Skin of body (tissue), 2 donors: Measurements from ENCODE around the gene PRUNE2. TPM values are rescaled to one million over a fixed set of nuclear protein-coding genes. Genes with fewer than 3 reads are reported as not detected.

ENCODE experiments used
- DNase-seq: peaks from one replicate; lab custom pipeline; 2025; lab: John Stamatoyannopoulos, UW
- total RNA-seq: library from RNA; depleted of rRNA; stranded (reverse); fragments of >200 nt; gene quantifications from one replicate; pipeline ENCODE4 v1.2.3, GENCODE V29; 2014

PRUNE2 gene
- total RNA-seq, 1 donor from 2014 or later = 13.6 TPM

DNA sequence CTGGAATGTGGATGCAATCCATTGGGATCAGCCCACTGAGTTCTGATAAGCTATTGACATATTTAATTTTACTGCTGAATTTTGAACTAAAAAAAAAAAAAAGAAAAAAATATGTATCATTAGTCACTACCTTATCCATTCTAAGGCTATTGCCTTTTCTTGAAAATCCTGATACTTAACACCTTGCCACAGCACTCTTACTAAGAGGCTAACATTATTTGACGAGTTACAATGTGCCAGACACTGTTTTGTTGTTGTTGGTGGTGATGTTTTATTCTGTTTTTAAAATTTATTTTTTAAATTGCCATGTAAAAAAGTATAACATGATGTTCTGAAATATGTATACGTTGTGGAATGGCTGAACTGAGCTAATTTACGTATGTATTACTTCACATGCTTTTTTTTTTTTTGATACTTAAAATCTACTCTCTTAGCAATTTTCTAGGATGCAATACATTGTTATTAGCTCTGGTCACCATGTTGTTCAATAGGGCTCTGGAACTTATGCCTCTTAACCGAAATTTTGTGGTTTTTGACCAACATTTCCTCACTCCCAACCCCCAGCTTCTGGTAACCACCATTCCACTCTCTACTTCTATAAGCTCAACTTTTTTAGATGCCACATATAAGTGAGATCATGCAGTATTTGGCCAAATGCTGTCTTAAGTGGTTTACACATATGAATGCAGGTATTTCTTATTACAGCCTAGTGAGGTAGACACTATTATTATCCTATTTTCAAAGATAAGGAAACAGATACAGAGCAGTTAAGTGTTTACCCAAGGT, 276.5 kb downstream of the PRUNE2 start:
- DNase-seq = no peak

DNA sequence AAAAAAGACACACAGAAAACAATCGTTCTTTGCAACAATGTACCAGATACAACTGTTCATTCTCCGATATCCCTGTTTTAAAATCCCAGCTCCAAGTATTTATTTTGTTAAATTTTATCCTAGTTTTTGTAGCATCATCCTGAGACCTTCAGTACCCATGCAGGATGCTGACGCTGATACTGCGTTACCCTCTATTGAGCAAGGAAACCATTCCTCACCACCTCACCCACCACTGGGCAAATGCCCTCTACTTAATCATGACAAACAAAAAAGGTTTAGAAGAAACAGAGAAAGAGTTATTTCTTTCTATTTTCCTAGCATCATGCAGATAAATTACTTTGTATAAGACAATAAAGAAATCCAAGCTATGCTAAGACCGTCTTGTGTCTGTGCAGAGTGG, 277.8 kb downstream of the PRUNE2 start:
- no peak for DNase-seq

DNA sequence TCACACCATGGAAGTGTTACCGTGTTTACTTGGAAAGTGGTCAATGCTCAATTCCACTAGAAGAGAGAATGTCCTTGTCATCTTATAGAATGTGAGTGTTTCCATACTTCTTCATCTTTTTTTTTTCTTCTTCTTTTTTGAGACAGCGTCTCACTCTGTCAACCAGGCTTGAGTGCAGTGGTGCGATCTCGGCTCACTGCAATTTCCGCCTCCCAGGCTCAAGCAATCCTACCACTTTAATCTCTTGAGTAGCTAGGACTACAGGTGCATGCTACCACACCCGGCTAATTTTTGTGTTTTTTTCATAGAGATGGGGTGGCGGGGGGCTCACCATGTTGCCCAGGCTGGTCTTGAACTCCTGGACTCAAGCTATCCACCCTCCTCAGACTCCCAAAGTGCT, 278.9 kb downstream of the PRUNE2 start:
- DNase-seq = no peak

DNA sequence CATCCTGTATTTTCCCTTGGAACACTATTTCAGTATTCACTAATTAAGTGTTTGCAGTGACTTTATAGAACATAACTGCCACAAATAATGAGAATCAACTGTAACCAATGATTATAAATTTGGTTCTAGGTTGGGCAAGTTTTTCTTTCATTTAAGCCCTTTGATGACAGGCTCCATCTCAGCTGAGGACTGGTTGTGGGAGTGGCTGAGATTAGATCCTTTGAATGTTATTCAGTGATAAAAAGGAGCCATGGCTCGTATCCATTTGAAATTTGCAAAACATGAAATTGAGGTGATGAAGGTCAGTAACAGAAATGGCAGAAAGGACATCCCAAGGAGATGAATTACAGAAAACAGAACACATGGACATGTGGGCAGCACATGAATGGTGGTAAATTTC, 279.8 kb downstream of the PRUNE2 start:
- peak; percentile 59 for DNase-seq

DNA sequence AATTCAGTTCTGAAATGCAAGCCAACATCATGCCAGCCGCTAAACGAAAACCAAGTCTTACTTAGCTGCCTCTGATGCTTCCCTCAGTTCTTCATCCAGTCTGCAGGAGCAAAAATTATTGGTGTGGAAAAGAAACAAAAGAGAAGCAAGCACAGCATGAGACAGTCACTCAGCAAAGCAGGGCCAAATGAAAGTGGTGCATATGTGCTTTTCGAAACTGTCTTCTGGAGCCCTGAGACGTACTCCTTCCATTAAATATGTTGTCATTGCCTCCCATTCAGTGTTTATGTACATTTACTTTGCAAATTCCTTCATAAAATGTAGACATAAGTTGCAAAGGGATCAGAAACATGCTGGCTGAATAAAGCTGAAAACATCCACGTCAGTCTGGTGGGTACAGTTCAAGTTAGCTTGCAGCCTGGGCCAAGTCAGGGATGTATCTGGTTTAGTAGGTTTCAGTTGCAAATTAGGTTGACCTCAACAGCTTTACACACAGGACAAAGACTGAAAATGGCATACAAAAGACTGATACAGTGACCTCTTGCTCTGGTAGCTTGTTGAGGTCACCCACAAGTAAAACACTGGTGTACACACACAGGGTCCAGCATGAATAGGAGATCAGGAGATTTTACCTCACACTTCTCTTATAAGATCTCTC, 281.4 kb downstream of the PRUNE2 start:
- peak; percentile 33 for DNase-seq

DNA sequence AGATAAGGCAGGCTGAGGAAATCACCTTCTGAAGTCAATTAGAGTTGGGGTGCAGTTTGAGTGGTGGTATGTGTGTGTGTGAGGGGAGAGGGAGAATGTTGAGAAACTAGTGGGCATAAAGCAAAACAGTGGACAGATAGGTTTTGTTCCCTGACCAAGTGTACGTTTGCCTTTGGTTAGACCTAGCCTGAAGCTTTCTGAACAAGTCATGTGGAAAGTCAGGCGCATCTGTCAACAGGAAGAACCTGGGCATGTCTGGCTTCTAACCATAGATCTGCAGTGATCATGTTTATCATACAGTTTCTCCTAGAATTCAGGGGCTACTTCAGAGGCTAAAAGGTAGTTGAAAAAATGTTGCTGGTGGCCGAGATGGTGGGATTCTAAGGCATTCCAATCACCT, 284.9 kb downstream of the PRUNE2 start:
- DNase-seq = no peak

DNA sequence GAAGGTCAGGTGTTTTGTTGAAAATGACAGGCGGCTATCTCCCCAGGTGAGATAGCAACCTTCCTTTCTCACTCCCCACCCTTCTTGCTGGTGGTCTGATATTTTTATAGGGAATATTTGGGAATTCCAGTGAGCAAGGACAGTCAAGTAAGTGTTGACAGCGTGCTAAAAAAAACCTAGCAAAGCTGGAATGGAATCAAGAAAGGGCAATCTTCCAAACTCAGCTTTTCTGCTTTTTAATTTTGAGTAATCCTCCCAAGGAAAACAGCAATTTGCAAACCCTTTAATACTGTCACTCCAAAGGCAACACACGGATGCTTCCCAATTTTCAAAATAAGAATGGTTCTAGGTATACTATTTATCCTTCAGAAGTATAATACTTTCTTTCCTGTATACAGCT, 285.3 kb downstream of the PRUNE2 start:
- peak; percentile 11 for DNase-seq

DNA sequence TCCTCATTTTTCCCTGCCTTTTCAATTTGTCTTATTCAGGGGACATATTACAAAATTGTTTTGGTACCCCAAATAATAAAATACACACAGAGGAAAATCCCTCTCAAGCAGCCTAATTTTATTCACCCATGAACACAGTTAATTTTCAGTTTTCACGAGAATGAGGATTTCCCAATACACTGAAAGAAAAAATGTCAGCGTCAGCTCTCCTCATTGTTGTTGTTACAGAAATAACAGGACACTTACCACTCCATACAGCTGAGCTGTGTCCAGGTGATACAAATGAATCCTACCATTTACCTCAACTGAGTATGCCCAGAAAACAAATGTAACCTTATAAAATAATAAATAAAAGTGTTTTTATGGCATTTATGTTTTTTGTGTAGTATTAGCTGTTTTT, 286.3 kb downstream of the PRUNE2 start:
- DNase-seq = peak; percentile 11

DNA sequence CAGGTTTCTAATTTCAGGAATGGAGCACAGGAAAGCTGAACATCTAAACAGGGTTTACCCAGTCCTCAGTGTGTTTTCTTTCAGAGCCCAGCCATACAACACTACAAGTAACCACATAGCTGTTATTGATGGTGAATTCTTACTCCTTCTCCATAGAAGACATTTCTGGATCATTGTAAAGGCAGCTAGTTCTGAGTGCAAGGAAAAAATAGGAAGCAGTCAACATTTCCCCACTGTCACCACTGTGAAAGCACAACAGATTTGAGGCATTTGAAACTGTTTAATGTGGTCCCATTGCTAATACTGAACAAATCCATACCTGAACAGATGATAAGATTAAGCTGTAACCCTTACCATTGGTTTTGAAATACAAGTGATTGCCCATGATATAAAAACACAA, 286.7 kb downstream of the PRUNE2 start:
- no peak for DNase-seq

DNA sequence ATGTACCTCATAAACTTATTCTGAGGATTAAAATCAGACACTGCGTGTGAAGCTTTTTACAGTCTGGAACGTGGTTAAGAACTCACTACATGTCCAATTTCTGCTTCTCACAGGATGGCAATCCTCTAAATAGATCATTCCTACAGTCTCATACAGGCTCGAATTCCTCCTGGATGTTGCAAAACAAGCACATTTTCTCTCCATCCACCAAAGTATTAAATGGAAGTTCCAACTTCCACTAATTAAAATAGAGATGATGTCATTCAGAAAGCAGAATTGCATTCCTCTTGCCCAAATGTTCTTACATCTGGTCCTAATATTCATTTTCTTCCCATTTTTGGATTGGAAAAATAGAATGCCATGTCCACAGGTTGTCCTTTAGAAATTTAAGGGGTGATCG, 287.2 kb downstream of the PRUNE2 start:
- DNase-seq = peak; percentile 65

DNA sequence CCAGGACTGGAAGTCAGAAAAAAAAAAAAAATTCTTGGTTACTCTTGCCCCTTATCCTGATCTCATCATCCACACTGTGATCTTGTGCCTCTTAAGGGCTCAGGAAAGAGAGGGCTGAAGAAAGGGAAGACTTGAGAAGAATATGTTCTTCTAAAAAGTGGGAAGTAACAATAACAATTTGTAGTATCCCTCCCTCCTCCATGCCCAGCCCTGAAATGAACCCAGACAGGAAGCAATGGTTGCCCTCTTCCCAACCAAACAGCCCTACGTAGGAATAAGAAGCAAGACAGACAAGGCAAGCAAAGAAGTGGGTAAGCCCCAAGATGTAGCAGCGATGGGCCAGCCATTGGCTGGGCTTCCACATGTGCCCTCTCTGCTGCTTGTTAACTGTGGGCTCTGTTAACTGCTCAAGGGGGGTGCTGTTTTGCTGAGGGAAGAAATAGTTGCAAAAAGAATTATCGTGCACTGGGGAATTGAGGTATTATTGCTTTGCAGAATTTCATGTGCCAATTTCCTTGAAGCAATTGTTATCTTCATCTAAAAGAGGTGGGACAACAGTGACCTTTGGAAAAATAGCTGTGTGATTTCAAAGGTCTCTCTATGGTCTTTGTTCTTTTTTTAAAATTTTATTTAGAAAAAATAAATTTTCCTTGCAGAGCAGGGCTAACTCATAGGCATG, 288.3 kb downstream of the PRUNE2 start:
- DNase-seq = no peak

DNA sequence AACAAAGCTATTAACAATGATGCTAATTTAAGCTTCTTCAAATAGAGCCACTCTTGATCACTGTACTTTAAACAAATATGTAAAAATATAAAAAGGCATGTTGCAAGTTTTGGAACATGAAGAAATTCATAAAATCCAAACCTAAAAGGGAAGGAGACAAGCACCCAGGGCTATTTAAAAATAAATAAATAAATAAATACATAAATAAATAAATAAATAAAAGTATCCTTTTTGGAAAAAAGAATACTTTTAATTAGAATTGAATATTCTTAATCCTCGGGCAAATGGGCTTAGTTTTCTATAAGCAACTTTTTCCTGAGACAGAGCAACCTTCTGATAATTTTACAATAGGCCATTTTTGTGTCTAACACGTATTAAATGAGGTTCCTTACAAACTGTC, 289.1 kb downstream of the PRUNE2 start:
- DNase-seq = no peak

DNA sequence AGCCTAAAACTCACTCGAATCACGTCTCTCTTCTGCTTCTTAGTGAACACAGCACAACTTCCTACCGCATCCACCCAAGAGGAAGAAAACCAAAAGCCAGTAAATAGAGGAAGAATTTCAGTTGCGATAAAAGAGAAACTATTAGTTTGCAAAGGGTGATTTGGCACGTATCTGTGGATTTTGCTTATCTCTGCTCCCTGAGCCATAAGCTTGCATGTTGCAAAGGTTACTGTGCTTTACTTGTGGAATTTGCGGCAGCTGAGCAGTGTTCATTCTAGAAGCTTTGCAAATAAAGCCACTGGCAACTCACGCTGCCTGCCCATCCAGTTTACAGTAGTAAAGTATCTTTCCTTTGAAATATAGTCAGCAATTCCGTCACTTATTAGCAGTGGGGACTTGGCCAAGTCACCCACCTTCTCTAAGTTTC, 290.7 kb downstream of the PRUNE2 start:
- no peak for DNase-seq

DNA sequence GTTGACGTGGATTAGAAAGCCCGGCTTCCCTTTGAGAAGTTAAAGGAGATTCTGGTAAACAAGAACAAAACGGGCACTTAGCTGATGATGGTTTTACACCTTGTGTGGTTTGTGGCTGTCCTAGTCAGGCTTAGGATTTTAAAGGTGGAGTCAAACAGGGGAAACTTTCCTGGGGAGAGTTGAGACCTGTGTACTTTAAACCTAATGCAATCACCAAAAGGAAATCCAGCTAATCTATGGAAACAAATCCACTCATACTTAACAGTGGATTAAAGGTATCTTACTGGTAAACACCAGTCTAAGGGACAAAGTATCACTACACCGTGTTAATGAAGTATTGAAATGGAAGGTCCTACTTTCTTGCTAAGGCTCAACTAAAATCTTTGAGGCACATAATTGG, 291.9 kb downstream of the PRUNE2 start:
- no peak for DNase-seq

DNA sequence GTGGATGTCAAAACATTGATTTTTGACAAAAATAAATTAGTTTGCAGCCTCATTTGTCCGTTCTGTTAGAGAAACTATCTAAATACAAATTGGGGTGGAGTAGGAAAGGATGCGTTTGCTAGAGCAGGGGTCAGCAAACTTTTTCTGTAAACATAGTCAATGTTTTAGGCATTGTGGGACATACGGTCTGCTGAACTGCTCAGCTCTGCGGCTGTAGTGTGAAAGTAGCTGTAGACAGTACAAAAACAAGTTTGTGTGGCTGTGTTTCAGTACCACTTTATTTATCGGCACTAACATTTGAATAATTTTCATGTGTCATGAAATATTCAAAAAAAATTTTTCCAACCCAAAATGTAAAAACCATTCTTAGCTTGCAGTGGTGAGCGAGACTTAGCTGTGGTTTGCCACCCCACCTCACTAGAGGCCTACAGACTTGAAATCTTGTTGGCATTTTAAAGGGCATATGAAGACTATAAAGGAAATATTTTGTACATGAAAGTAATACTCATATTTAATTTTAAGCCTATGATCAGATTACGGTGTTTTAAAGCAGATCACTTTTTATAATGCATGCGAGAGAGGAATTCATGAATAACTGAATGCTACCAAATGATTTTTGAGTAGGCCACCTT, 292.6 kb downstream of the PRUNE2 start:
- no peak for DNase-seq

DNA sequence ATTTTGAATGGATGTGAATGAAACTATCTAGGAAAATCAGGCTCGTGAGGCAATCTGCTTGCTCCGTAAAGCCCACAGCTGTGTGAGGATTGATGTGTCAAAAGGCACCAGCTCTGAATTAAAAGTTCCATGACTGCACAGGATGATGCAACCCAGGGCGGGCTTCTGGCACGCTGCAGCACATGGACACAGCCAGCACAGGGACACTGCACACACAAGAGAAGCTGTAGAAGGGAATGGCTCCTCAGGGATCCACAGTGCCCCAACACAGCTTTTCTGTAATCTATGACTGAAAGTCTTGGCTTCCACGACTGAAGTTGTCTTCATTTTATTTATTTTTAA, 295.9 kb downstream of the PRUNE2 start:
- peak; percentile 95 for DNase-seq

DNA sequence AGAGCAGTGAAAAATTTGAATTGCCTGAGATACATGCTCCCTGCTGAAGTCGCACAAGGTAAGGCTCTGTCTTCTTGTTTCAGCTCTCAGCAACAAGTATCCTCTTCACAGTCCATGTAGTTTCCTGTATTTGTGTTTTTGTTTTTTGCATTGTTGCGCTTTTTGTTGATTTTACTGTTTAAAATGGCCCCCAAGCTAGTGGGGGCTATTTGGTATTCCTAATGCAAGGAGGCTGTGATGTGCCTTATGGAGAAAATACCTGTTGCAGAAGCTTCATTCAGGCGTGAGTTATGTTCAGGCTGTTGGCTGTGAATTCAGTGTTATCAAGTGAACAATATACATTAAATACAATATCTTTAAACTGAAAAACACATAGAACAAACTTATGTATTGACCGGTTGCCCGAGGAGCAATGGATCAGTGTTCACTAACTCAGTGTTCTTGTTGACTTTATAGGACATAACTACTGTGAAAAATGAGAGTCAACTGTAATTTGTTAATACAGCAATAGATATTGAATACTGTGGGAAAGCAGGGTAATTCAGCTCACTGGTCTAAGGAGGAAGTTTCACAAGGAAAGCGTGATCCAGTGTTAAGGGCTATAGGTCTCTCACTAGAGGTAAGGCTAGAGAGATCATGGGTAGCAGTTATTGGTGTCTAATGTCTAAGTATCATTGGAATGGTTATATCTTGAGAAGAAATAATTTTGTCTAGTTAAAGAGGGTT, 296.5 kb downstream of the PRUNE2 start:
- DNase-seq = peak; percentile 55

DNA sequence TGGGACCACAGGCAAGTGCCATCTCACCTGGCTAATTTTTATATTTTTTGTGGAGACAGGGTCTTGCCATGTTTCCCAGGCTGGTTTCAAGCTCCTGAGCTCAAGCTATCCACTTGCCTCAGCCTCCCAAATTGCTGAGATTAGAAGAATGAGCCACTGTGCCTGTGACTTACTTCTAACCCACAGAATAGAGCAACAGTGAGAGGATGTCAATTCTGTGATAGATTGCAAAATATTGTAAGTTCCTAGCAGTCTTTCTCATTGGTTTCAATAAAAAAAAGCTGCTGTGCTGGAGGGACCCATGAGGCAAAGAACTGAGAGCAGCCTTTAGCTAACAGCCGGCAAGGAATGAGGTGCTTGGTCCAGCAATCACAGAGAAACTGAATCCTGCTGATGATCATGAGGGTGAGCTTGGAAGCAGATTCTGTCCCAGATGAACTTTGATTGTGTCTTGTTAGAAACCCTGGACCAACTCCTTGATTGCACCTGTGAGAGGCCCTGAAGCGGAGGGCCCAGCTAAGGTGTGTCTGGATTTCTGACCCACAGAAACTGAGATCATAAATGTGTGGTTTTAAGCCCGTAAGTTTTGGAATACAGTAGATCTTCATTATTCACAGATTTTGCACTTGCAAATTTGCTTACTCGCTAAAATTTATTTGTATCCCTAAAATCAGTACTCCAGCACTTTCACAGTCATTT, 297.2 kb downstream of the PRUNE2 start:
- DNase-seq = no peak

DNA sequence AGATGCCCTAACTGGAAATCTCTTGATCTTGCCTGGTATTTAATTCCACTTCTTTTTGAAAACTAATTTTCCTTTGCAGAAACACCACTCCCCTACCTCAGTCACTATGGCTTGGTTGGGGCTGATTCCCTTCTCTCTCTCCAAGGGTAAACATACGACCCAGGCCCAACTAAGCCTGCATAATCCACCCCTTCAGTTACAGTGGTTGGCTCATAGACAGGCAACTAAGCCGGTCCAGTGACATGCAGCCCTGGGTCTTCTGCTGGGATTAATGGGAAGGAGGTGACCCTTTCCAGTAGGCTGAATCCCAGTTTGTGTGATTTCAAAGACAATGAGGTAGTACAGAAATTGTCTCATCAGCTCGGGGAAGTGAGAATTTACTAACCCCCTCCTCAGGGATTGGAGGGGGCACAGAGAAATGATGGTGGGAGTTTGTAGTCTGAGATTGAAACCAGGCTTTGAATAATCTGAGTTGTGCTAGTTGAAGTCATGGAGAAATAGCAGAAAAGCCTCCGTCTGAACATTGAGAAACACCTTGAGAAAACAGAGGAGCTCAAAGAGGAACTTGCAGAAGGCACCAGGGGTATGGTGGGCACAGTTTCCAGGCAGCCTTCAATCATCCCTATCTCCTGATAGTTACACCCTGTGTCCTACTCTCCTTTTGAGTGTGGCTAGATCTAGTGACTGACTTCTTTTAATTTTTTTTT, 298.0 kb downstream of the PRUNE2 start:
- no peak for DNase-seq

DNA sequence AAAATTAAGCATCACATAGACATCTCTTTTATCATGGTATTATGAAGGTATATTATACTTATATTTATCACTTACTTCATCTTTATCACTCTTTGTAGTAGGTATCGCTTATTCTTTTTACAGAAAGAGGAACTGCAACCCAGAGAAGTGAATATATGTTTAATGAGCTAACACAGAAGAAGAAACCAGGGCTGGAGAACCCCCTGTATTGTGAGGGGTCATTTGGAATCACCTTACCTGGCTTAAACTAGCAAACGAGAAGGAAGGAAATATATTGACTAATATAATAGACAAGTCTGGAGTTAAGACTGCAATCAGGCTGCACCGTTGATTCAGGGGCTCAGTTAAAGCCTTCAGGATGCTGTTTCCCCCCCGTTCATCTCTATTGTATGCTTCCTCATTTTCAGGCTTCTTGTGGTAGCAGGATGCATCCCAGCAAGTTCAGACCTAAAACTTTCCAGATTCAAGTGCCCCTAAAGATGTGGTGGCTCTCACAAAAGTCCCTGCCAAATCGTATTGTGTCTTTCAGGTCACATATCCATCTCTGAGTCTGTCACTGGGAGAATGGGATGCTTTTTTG, 300.5 kb downstream of the PRUNE2 start:
- no peak for DNase-seq
